K562 (cell line): Measurements from ENCODE around the gene RGS5. TPM values are rescaled to one million over a fixed set of nuclear protein-coding genes. Genes with fewer than 3 reads are reported as not detected.

Experiments used
- ATAC-seq: fragments of 200-7000 bp; cut with Tn5 transposase; 3 replicates; pipeline ENCODE4 v1.9.1; 2020; ENCODE audit warnings: moderate library complexity
- BruUV-seq: library from RNA; stranded (reverse); fragments of 400-500 nt; replicated peaks from 2 replicates; lab custom pipeline; 2021; lab: Mats Ljungman, UMichigan
- CTCF ChIA-PET: fragments of 300-600 bp; formaldehyde crosslinking; extraction: SDS; loops from one replicate; lab custom pipeline; 2021; ENCODE audit warnings: low intra/inter-chr PET ratio; lab: Yijun Ruan, JAX
- POLR2A ChIA-PET: fragments of 300-600, 350-650 bp; sonication (Branson Sonifier 250); formaldehyde crosslinking; extraction: SDS; loops from one replicate; lab custom pipeline; 2021; ENCODE audit warnings: antibody characterized with exemption, inconsistent platforms; lab: Yijun Ruan, JAX
- DNase-seq, 4 experiments: peaks; one replicate each; pipeline versions ENCODE4 v3.0.0 to v3.0.0-alpha.2; 2011 to 2018; ENCODE audit warnings: low spot score in 3 of 4, mixed read lengths in 3 of 4; ENCODE audit errors: extremely low read depth in 1 of 4
- FAIRE-seq: peaks from 2 replicates; lab custom pipeline; 2011; peaks lifted over from hg19 to GRCh38; lab: Jason Lieb, UNC
- H2AFZ ChIP-seq: 2 replicates; pipeline ENCODE4 v1.6.0; 2011; ENCODE audit warnings: low read depth, low read length, control low read depth, inconsistent platforms
- H3K27ac ChIP-seq: fragments of 200-600 bp; 3 replicates; pipeline ENCODE4 v1.8.0; 2011; ENCODE audit warnings: low read depth, mild to moderate bottlenecking, control low read depth, inconsistent platforms, low read length, moderate library complexity, mixed read lengths; ENCODE audit errors: extremely low read depth
- H3K27me3 ChIP-seq, 2 experiments: fragments of 300-600 bp in 1 of 2; 2 replicates in 1 of 2; 3 replicates in 1 of 2; pipeline versions ENCODE4 v1.6.0 to v1.8.0; 2011; ENCODE audit warnings: inconsistent platforms in 2 of 2, low read length in 2 of 2, mild to moderate bottlenecking in 1 of 2, mixed read lengths in 1 of 2, moderate library complexity in 1 of 2; ENCODE audit not compliant: control insufficient read depth in 2 of 2, insufficient read depth in 2 of 2
- H3K36me3 ChIP-seq: fragments of 300-600 bp; 3 replicates; pipeline ENCODE4 v1.8.0; 2011; ENCODE audit warnings: mild to moderate bottlenecking, low read length, inconsistent platforms; ENCODE audit not compliant: control insufficient read depth, insufficient read depth
- H3K4me1 ChIP-seq, 2 experiments: fragments of 200-600 bp in 1 of 2; replicated peaks in 1 of 2; 2 replicates in 1 of 2; 3 replicates in 1 of 2; pipeline versions ENCODE4 v1.5.1 to v1.8.0; 2011; ENCODE audit warnings: inconsistent platforms in 2 of 2, low read length in 2 of 2, mild to moderate bottlenecking in 1 of 2, mixed read lengths in 1 of 2, moderate library complexity in 1 of 2; ENCODE audit not compliant: control insufficient read depth in 2 of 2, insufficient read depth in 2 of 2
- H3K4me2 ChIP-seq: 2 replicates; pipeline ENCODE4 v1.6.1; 2011; ENCODE audit warnings: low read length, control low read depth, inconsistent platforms, mixed read lengths; ENCODE audit not compliant: insufficient read depth
- H3K4me3 ChIP-seq: fragments of 200-600 bp; sonication (generic), shearing (Covaris generic); 2 replicates; pipeline ENCODE4 v1.5.1; 2016; ENCODE audit warnings: control low read depth, inconsistent platforms
- H3K79me2 ChIP-seq: fragments of 200-600 bp; 3 replicates; pipeline ENCODE4 v1.8.0; 2011; ENCODE audit warnings: low read length, inconsistent platforms; ENCODE audit not compliant: control insufficient read depth, insufficient read depth
- H3K9ac ChIP-seq, 2 experiments: 2 replicates each; pipeline versions ENCODE4 v1.6.0 to v1.6.1; 2011; ENCODE audit warnings: low read depth in 2 of 2, low read length in 2 of 2, control low read depth in 1 of 2, inconsistent platforms in 1 of 2, mild to moderate bottlenecking in 1 of 2, mixed read lengths in 1 of 2; ENCODE audit not compliant: insufficient read depth in 1 of 2
- H3K9me1 ChIP-seq: one replicate; pipeline ENCODE4 v1.6.0; 2011; ENCODE audit warnings: inconsistent platforms, mild to moderate bottlenecking, low read length, moderate library complexity; ENCODE audit not compliant: control insufficient read depth, insufficient read depth
- H3K9me3 ChIP-seq: replicated peaks from 2 replicates; pipeline ENCODE4 v1.5.1; 2011; ENCODE audit warnings: low read depth, low read length, inconsistent platforms; ENCODE audit not compliant: control insufficient read depth, insufficient read depth
- H4K20me1 ChIP-seq: replicated peaks from 2 replicates; pipeline ENCODE4 v1.6.1; 2011; ENCODE audit warnings: low read length, inconsistent platforms, mixed read lengths; ENCODE audit not compliant: control insufficient read depth, insufficient read depth
- CXXC5 ChIP-seq: fragments of 250-450 bp; sonication (Bioruptor Pico); IDR thresholded peaks from 2 replicates; pipeline ENCODE4 v1.8.0; 2022; ENCODE audit warnings: inconsistent platforms, mild to moderate bottlenecking, moderate library complexity
- E2F3 ChIP-seq: fragments of 250-450 bp; sonication (Bioruptor Pico); IDR thresholded peaks from 2 replicates; pipeline ENCODE4 v1.4.0; 2020; ENCODE audit warnings: mild to moderate bottlenecking
- MTA1 ChIP-seq: fragments of 450-650 bp; IDR thresholded peaks from 2 replicates; pipeline ENCODE4 v1.6.1; 2017; ENCODE audit warnings: borderline replicate concordance
- POLR2AphosphoS5 ChIP-seq: IDR thresholded peaks from 2 replicates; pipeline ENCODE4 v1.6.1; 2011; ENCODE audit warnings: mild to moderate bottlenecking, low read depth, low read length, moderate library complexity; ENCODE audit not compliant: control insufficient read depth, insufficient read depth
- PTBP1 ChIP-seq: fragments of 200-400 bp; formaldehyde crosslinking; IDR thresholded peaks from 2 replicates; pipeline ENCODE4 v1.6.1; 2017; ENCODE audit warnings: low read depth, low read length
- PTRF ChIP-seq: fragments of 450-650 bp; IDR thresholded peaks from 2 replicates; pipeline ENCODE4 v1.6.1; 2016; ENCODE audit warnings: mild to moderate bottlenecking, missing genetic modification characterization, missing compliant biosample characterization
- RBM39 ChIP-seq: fragments of 200-400 bp; formaldehyde crosslinking; optimal IDR thresholded peaks from 2 replicates; pipeline ENCODE3; 2018; ENCODE audit warnings: low read depth, low read length
- SP1 ChIP-seq: sonication (generic); formaldehyde crosslinking; IDR thresholded peaks from 2 replicates; pipeline ENCODE4 v1.8.1; 2022; ENCODE audit warnings: mild to moderate bottlenecking, missing genetic modification reagents
- TBP ChIP-seq: optimal IDR thresholded peaks from 2 replicates; pipeline ENCODE3; 2011; ENCODE audit warnings: low read depth, low read length, improper control_type of control experiment
- ZNF354B ChIP-seq: fragments of 250-450 bp; sonication (Bioruptor Pico); IDR thresholded peaks from 2 replicates; pipeline ENCODE4 v1.4.0; 2020
- ZNF778 ChIP-seq: fragments of 450-650 bp; formaldehyde crosslinking; IDR thresholded peaks from 2 replicates; pipeline ENCODE4 v1.4.0; 2020; ENCODE audit warnings: mild to moderate bottlenecking, moderate library complexity
- WGBS: fragments of 100-300 bp; shearing (Covaris generic); methylation state at CpG from one replicate; pipeline ENCODE4 v1.1.6; 2016; ENCODE audit warnings: low coverage, mixed read lengths; ENCODE audit not compliant: insufficient coverage; ENCODE audit errors: missing lambda C conversion rate; 5-methylcytosine and 5-hydroxymethylcytosine counted together
- in situ Hi-C: fragments of 300-500 bp; cut with MboI; formaldehyde crosslinking; loops from 4 replicates; pipeline ENCODE4 v1.15.0; 2018; ENCODE audit warnings: inconsistent platforms, mixed read lengths
- intact Hi-C: fragments of 100-400 bp; cut with micrococcal nuclease; formaldehyde crosslinking; loops from 2 replicates; pipeline ENCODE4 v1.14.2; 2022
- polyA plus RNA-seq, 8 experiments: library from polyadenylated mRNA; depleted of rRNA in 4 of 8; stranded (reverse) in 5 of 8; unstranded in 3 of 8; fragments of >200 nt; fragmentation: Nextera tagmentation in 2 of 8; fragmentation: Illumina TruSeq in 1 of 8; extraction: Ambion mirVana in 2 of 8; extraction: Trizol in 1 of 8; gene quantifications; 2 replicates each; pipeline versions ENCODE4 v1.2.1 to v1.2.3, GENCODE V29; 2011 to 2014; ENCODE audit warnings: inconsistent platforms in 1 of 8, missing spikeins in 1 of 8
- total RNA-seq, 7 experiments: library from RNA; depleted of rRNA in 6 of 7; stranded (reverse); fragments of >200 nt in 6 of 7; fragmentation: Illumina TruSeq in 2 of 7; extraction: Trizol in 2 of 7; gene quantifications; 2 replicates each; pipeline versions ENCODE4 v1.2.1 to v1.2.3, GENCODE V29; 2011 to 2021; ENCODE audit warnings: low replicate concordance in 1 of 7
- TF ChIP-seq, protein P1 (sequence below): sonication (generic); formaldehyde crosslinking; IDR thresholded peaks from 2 replicates; pipeline ENCODE4 v1.8.0; 2022; ENCODE audit warnings: mild to moderate bottlenecking, missing genetic modification reagents
- TF ChIP-seq, protein P2 (sequence below), 2 experiments: fragments of 150-350 bp in 1 of 2; IDR thresholded peaks; 2 replicates each; pipeline ENCODE4 v1.6.1; 2012 to 2016; ENCODE audit warnings: low read depth in 2 of 2, low read length in 2 of 2, mild to moderate bottlenecking in 1 of 2, moderate library complexity in 1 of 2
- TF ChIP-seq, protein P3 (sequence below), 2 experiments: IDR thresholded peaks; 2 replicates each; pipeline ENCODE4 v1.6.1; 2012; ENCODE audit warnings: improper control_type of control experiment in 2 of 2, low read depth in 2 of 2, low read length in 2 of 2, borderline replicate concordance in 1 of 2
- TF ChIP-seq, protein P4 (sequence below): sonication (generic); formaldehyde crosslinking; IDR thresholded peaks from 2 replicates; pipeline ENCODE4 v1.8.0; 2022; ENCODE audit warnings: missing genetic modification reagents, mild to moderate bottlenecking, borderline replicate concordance

Gene RGS5
- total and polyA plus RNA-seq, 9 of the 15 experiments (the other 6 are each of a cell fraction or from before 2014, with no cell fraction given) = 0.71 to 5.3 (median 2.4) TPM

DNA sequence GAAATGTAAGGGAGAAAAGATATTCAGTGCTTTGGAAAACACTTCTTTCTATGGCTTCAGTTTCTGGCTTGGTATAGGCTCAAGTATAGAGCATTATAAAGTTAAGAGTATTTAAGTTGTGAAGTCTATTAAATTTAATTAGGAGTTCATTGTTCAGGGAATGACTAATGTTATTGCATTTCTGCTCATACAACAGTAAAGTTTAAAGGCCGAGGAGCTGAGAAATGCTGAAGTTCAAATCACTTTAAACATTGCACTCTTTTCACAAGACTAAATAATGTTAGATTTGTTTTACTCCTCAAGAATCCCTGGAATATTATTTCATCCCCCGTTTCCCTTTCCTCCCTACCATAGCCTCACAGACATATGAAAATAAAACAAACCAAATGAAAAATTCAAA lies 30.1 kb downstream of the RGS5 start (continued):
- TF ChIP-seq, protein P1, sequence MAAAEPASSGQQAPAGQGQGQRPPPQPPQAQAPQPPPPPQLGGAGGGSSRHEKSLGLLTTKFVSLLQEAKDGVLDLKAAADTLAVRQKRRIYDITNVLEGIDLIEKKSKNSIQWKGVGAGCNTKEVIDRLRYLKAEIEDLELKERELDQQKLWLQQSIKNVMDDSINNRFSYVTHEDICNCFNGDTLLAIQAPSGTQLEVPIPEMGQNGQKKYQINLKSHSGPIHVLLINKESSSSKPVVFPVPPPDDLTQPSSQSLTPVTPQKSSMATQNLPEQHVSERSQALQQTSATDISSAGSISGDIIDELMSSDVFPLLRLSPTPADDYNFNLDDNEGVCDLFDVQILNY (CRISPR knock-in tag) = no peak
- no peak for TF ChIP-seq PTRF
- TF ChIP-seq MTA1 = no peak
- no peak for TF ChIP-seq SP1
- TF ChIP-seq, protein P2, sequence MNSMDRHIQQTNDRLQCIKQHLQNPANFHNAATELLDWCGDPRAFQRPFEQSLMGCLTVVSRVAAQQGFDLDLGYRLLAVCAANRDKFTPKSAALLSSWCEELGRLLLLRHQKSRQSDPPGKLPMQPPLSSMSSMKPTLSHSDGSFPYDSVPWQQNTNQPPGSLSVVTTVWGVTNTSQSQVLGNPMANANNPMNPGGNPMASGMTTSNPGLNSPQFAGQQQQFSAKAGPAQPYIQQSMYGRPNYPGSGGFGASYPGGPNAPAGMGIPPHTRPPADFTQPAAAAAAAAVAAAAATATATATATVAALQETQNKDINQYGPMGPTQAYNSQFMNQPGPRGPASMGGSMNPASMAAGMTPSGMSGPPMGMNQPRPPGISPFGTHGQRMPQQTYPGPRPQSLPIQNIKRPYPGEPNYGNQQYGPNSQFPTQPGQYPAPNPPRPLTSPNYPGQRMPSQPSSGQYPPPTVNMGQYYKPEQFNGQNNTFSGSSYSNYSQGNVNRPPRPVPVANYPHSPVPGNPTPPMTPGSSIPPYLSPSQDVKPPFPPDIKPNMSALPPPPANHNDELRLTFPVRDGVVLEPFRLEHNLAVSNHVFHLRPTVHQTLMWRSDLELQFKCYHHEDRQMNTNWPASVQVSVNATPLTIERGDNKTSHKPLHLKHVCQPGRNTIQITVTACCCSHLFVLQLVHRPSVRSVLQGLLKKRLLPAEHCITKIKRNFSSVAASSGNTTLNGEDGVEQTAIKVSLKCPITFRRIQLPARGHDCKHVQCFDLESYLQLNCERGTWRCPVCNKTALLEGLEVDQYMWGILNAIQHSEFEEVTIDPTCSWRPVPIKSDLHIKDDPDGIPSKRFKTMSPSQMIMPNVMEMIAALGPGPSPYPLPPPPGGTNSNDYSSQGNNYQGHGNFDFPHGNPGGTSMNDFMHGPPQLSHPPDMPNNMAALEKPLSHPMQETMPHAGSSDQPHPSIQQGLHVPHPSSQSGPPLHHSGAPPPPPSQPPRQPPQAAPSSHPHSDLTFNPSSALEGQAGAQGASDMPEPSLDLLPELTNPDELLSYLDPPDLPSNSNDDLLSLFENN (IDR thresholded peaks at IDR 0.05; ENCODE audit: low read depth in 2 of 2, low read length in 2 of 2) = no peak

DNA sequence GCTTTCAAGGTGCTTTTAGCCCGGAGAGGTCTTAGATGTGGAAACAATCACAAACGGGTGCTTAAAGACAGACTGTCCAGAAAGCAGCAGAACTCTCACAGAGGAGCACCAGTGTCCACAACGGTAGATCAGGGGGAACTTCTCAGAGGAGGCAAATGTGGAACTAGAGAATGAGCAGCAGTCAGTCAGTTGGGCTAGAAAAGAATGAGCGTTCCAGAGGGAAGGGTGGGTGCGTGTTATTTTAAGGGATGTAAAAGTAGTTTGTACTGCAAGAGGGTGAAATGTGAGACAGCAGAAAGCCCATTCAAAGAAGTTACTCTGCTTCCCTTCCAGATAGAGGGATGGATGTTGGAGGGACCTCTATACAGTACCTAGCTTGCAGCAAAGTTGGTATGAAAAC lies 30.9 kb downstream of the RGS5 start:
- ChIA-PET CTCF (no interaction called here), POLR2A (no interaction called here)
- no TSS peak for BruUV-seq
- 0 out of 5 replicates have a peak, but pooled peaks cover 0 to 2% of the 10 kb centered on the region in 2 experiments for H3K27me3 ChIP-seq
- no peaks in the 10 kb centered on the region for H4K20me1 ChIP-seq
- 0% methylated on average over 5 of the region's 5 CpGs for WGBS
- no peak overlapping the region for H3K4me3 ChIP-seq
- intact Hi-C loops = loop anchor here (10.0 kb wide), 1 partner anchor 1117 kb away; no protein-coding TSS in a partner anchor
- H3K9me1 ChIP-seq = no peaks in the 10 kb centered on the region
- H3K27ac ChIP-seq = no peak overlapping the region
- FAIRE-seq (no peak), ATAC-seq (no peak), DNase-seq (no peak)
- H3K4me2 ChIP-seq = no peak overlapping the region
- no peaks in the 10 kb centered on the region for H3K36me3 ChIP-seq
- no peaks in the 10 kb centered on the region for H3K9me3 ChIP-seq
- H3K4me1 ChIP-seq = no peaks in the 10 kb centered on the region
- no peak overlapping the region for H3K9ac ChIP-seq
- no peaks in the 10 kb centered on the region for H3K79me2 ChIP-seq
- no peak overlapping the region for H2AFZ ChIP-seq
- in situ Hi-C loops = no loop called here
- TF ChIP-seq TBP = no peak
- TF ChIP-seq PTBP1 = no peak
- no peak for TF ChIP-seq E2F3 (CRISPR knock-in tag)
- TF ChIP-seq, protein P3, sequence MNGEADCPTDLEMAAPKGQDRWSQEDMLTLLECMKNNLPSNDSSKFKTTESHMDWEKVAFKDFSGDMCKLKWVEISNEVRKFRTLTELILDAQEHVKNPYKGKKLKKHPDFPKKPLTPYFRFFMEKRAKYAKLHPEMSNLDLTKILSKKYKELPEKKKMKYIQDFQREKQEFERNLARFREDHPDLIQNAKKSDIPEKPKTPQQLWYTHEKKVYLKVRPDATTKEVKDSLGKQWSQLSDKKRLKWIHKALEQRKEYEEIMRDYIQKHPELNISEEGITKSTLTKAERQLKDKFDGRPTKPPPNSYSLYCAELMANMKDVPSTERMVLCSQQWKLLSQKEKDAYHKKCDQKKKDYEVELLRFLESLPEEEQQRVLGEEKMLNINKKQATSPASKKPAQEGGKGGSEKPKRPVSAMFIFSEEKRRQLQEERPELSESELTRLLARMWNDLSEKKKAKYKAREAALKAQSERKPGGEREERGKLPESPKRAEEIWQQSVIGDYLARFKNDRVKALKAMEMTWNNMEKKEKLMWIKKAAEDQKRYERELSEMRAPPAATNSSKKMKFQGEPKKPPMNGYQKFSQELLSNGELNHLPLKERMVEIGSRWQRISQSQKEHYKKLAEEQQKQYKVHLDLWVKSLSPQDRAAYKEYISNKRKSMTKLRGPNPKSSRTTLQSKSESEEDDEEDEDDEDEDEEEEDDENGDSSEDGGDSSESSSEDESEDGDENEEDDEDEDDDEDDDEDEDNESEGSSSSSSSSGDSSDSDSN (IDR thresholded peaks at IDR 0.05; ENCODE audit: borderline replicate concordance in 1 of 2, low read depth in 2 of 2, low read length in 2 of 2) = no peak
- no peak for TF ChIP-seq RBM39
- no peak for TF ChIP-seq ZNF354B (CRISPR knock-in tag)
- TF ChIP-seq ZNF778 (CRISPR knock-in tag) = no peak
- TF ChIP-seq, protein P4, sequence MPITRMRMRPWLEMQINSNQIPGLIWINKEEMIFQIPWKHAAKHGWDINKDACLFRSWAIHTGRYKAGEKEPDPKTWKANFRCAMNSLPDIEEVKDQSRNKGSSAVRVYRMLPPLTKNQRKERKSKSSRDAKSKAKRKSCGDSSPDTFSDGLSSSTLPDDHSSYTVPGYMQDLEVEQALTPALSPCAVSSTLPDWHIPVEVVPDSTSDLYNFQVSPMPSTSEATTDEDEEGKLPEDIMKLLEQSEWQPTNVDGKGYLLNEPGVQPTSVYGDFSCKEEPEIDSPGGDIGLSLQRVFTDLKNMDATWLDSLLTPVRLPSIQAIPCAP (CRISPR knock-in tag) = no peak
- no peak for TF ChIP-seq CXXC5 (CRISPR knock-in tag)
- no peak for TF ChIP-seq POLR2AphosphoS5
